Dendritic cell treated with granulocyte-macrophage colony-stimulating factor and Interleukin-4, amounts not matched to agents 40 ng/mL and 50 ng/mL, for 4 days (primary cell): ENCODE measurements around the gene IFT52.
A peak's percentile ranks its signal among the peaks of the same experiment; 100 is the strongest.
"Not testable (repeated sequence)": the region's sequence is repeated elsewhere in the genome, so short reads cannot be mapped to it uniquely, and the experiment has no call there.

Source experiments
- H3K27ac Mint-ChIP-seq: one replicate; pipeline ENCODE4 v1.8.0; 2022; ENCODE audit warnings: mild to moderate bottlenecking, mixed read lengths
- H3K27me3 Mint-ChIP-seq: one replicate; pipeline ENCODE4 v1.8.0; 2022; ENCODE audit warnings: mild to moderate bottlenecking, mixed read lengths
- H3K36me3 Mint-ChIP-seq: one replicate; pipeline ENCODE4 v1.8.0; 2022; ENCODE audit warnings: low read depth, mixed read lengths
- H3K4me1 Mint-ChIP-seq: one replicate; pipeline ENCODE4 v1.8.0; 2022; ENCODE audit warnings: low read depth, mixed read lengths
- H3K4me3 Mint-ChIP-seq: one replicate; pipeline ENCODE4 v1.8.0; 2022; ENCODE audit warnings: mild to moderate bottlenecking, moderate library complexity, mixed read lengths
- H3K9me3 Mint-ChIP-seq: one replicate; pipeline ENCODE4 v1.8.0; 2022; ENCODE audit warnings: mixed read lengths
- intact Hi-C: fragments of 100-400 bp; cut with micrococcal nuclease; formaldehyde crosslinking; loops from one replicate; pipeline ENCODE4 v1.15.0; 2022

IFT52 gene

GRCh38 chr20:43576108-43576507 is 14.6 kb upstream of the IFT52 start:
- H3K9me3 Mint-ChIP-seq = no peaks in the 10 kb centered on the region
- H3K27me3 Mint-ChIP-seq = no peaks in the 10 kb centered on the region
- no peaks in the 10 kb centered on the region for H3K36me3 Mint-ChIP-seq
- H3K27ac Mint-ChIP-seq = no peak overlapping the region
- no peaks in the 10 kb centered on the region for H3K4me1 Mint-ChIP-seq
- no peak overlapping the region for H3K4me3 Mint-ChIP-seq
- intact Hi-C loops = no loop called here

GRCh38 chr20:43579861-43580793 is 10.6 kb upstream of the IFT52 start:
- no peaks in the 10 kb centered on the region for H3K9me3 Mint-ChIP-seq
- H3K4me1 Mint-ChIP-seq = peaks cover 12% of the 10 kb centered on the region
- no peaks in the 10 kb centered on the region for H3K27me3 Mint-ChIP-seq
- H3K36me3 Mint-ChIP-seq = no peaks in the 10 kb centered on the region
- intact Hi-C loops = no loop called here
- no peak overlapping the region for H3K27ac Mint-ChIP-seq
- no peak overlapping the region for H3K4me3 Mint-ChIP-seq

GRCh38 chr20:43583133-43583864 is 7.4 kb upstream of the IFT52 start:
- intact Hi-C loops = no loop called here
- Mint-ChIP-seq H3K27me3 (no peaks in the 10 kb centered on the region), H3K36me3 (no peaks in the 10 kb centered on the region), H3K4me3 (no peak overlapping the region), H3K27ac (no peak overlapping the region), H3K9me3 (no peaks in the 10 kb centered on the region), H3K4me1 (peaks cover 12% of the 10 kb centered on the region)

- Mint-ChIP-seq H3K4me1 (peaks cover 12% of the 10 kb centered on the region), H3K27me3 (no peaks in the 10 kb centered on the region), H3K27ac (no peak overlapping the region), H3K4me3 (no peak overlapping the region), H3K36me3 (no peaks in the 10 kb centered on the region), H3K9me3 (no peaks in the 10 kb centered on the region)
- intact Hi-C loops = no loop called here
Measured at GRCh38 chr20:43583982-43584432, 6.7 kb upstream of the IFT52 start.

GRCh38 chr20:43584448-43585136 is 6.1 kb upstream of the IFT52 start:
- intact Hi-C loops = no loop called here
- Mint-ChIP-seq H3K4me3 (no peak overlapping the region), H3K27ac (no peak overlapping the region), H3K36me3 (no peaks in the 10 kb centered on the region), H3K4me1 (peaks cover 12% of the 10 kb centered on the region), H3K9me3 (no peaks in the 10 kb centered on the region), H3K27me3 (no peaks in the 10 kb centered on the region)

- Mint-ChIP-seq H3K4me1 (peaks cover 26% of the 10 kb centered on the region), H3K27ac (no peak overlapping the region), H3K9me3 (no peaks in the 10 kb centered on the region), H3K27me3 (no peaks in the 10 kb centered on the region), H3K36me3 (peaks cover 7% of the 10 kb centered on the region), H3K4me3 (no peak overlapping the region)
- intact Hi-C loops = no loop called here
Measured at GRCh38 chr20:43586641-43587040, 4.1 kb upstream of the IFT52 start.

GRCh38 chr20:43588526-43588925 is 2.2 kb upstream of the IFT52 start:
- H3K27ac Mint-ChIP-seq, H3K36me3 Mint-ChIP-seq, H3K27me3 Mint-ChIP-seq, intact Hi-C loops, H3K4me3 Mint-ChIP-seq, H3K9me3 Mint-ChIP-seq: not testable (repeated sequence)
- peaks cover 27% of the 10 kb centered on the region for H3K4me1 Mint-ChIP-seq

- Mint-ChIP-seq H3K36me3 (peaks cover 18% of the 10 kb centered on the region), H3K4me3 (peak overlapping the region; percentile 90), H3K27ac (peak overlapping the region; percentile 92), H3K9me3 (no peaks in the 10 kb centered on the region), H3K4me1 (peaks cover 15% of the 10 kb centered on the region), H3K27me3 (no peaks in the 10 kb centered on the region)
- intact Hi-C loops = loop anchor here (1.0 to 2.0 kb wide), 2 partner anchors 76 to 77 kb away; partner anchors contain the start of gene MYBL2
Measured at GRCh38 chr20:43590036-43590391, 723 bp upstream of the IFT52 start.

- H3K4me1 Mint-ChIP-seq, H3K4me3 Mint-ChIP-seq, H3K27me3 Mint-ChIP-seq, intact Hi-C loops, H3K27ac Mint-ChIP-seq, H3K9me3 Mint-ChIP-seq: not testable (repeated sequence)
- H3K36me3 Mint-ChIP-seq = peaks cover 58% of the 10 kb centered on the region
Measured at GRCh38 chr20:43601960-43602359, 11.2 kb downstream of the IFT52 start.

GRCh38 chr20:43603124-43603523 is 12.4 kb downstream of the IFT52 start:
- Mint-ChIP-seq H3K36me3 (peaks cover 58% of the 10 kb centered on the region), H3K27ac (no peak overlapping the region), H3K27me3 (no peaks in the 10 kb centered on the region), H3K9me3 (no peaks in the 10 kb centered on the region), H3K4me1 (no peaks in the 10 kb centered on the region), H3K4me3 (no peak overlapping the region)
- intact Hi-C loops = no loop called here

GRCh38 chr20:43605715-43606114 is 15.0 kb downstream of the IFT52 start:
- Mint-ChIP-seq H3K9me3 (no peaks in the 10 kb centered on the region), H3K27me3 (no peaks in the 10 kb centered on the region), H3K4me1 (no peaks in the 10 kb centered on the region), H3K36me3 (peaks cover 52% of the 10 kb centered on the region), H3K27ac (no peak overlapping the region), H3K4me3 (no peak overlapping the region)
- intact Hi-C loops = no loop called here

GRCh38 chr20:43607278-43607677 is 16.5 kb downstream of the IFT52 start:
- H3K4me1 Mint-ChIP-seq, H3K27ac Mint-ChIP-seq, H3K9me3 Mint-ChIP-seq, intact Hi-C loops, H3K27me3 Mint-ChIP-seq, H3K4me3 Mint-ChIP-seq: not testable (repeated sequence)
- peaks cover 52% of the 10 kb centered on the region for H3K36me3 Mint-ChIP-seq

- Mint-ChIP-seq H3K4me1 (no peaks in the 10 kb centered on the region), H3K27ac (no peak overlapping the region)
- intact Hi-C loops = no loop called here
Measured at GRCh38 chr20:43631598-43631997, 40.9 kb downstream of the IFT52 start.

GRCh38 chr20:43636429-43636828 is 45.7 kb downstream of the IFT52 start:
- Mint-ChIP-seq H3K27ac (no peak overlapping the region), H3K4me1 (no peaks in the 10 kb centered on the region), H3K27me3 (no peaks in the 10 kb centered on the region), H3K9me3 (no peaks in the 10 kb centered on the region), H3K4me3 (no peak overlapping the region), H3K36me3 (peaks cover 77% of the 10 kb centered on the region)
- intact Hi-C loops = no loop called here

More at GRCh38 chr20:43631598-43631997, 40.9 kb downstream of the IFT52 start:
- Mint-ChIP-seq H3K36me3 (peaks cover 79% of the 10 kb centered on the region), H3K27me3 (no peaks in the 10 kb centered on the region), H3K4me3 (no peak overlapping the region), H3K9me3 (no peaks in the 10 kb centered on the region)
